NT2/D1 (cell line): ENCODE data around the gene CDC14B.

Source experiments
- SUZ12 ChIP-seq: IDR thresholded peaks from 2 replicates; pipeline ENCODE4 v1.6.1; 2011; ENCODE audit not compliant: insufficient read length, insufficient read depth; ENCODE audit errors: extremely low read depth
- YY1 ChIP-seq: IDR thresholded peaks from 2 replicates; pipeline ENCODE4 v1.6.1; 2011; ENCODE audit not compliant: insufficient read length, insufficient read depth
- ZNF274 ChIP-seq: IDR thresholded peaks from 2 replicates; pipeline ENCODE4 v1.6.1; 2011; ENCODE audit warnings: mild to moderate bottlenecking, low read depth, low read length

DNA sequence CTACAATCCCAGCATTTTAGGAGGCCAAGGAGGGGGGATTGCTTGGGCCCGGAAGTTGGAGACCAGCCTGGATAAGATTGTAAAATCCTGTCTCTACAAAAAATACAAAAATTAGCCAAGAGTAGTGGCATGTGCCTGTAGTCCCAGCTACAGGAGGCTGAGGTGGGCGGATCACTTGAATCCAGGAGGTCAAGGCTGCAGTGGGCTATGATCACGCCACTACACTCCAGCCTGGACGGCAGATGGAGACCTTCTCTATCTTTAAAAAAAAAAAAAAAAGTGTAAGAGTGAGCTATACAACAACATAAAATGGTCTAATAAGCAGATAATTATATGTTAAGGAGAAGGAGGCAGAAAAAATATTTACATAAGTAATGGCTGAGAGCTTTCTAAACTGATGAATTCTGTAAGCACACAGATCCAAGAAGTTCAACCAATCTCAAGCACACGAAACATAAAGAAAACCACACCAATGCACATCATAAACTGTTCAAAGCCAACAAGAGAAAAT is 23.0 kb downstream of the CDC14B start:
- TF ChIP-seq YY1: no peak
- TF ChIP-seq SUZ12: no peak
- TF ChIP-seq ZNF274: no peak
